ENCODE measurements around the gene RASA4.
"Not testable (repeated sequence)": the region's sequence is repeated elsewhere in the genome, so short reads cannot be mapped to it uniquely, and the experiment has no call there.

RASA4 gene

GRCh38 chr7:102606848-102607247 is 9.7 kb downstream of the RASA4 start:
- DNase-seq (ENCODE audit: low read depth in 2 of 2): not testable (repeated sequence)

- DNase-seq (ENCODE audit: low read depth in 2 of 2): not testable (repeated sequence)
Measured at GRCh38 chr7:102604431-102605145, 12.0 kb downstream of the RASA4 start.

GRCh38 chr7:102602317-102602716 is 14.2 kb downstream of the RASA4 start:
- not testable (repeated sequence) for DNase-seq (ENCODE audit: low read depth in 2 of 2)

- DNase-seq (ENCODE audit: low read depth in 2 of 2): not testable (repeated sequence)
Measured at GRCh38 chr7:102599699-102600098, 16.9 kb downstream of the RASA4 start.

- DNase-seq (ENCODE audit: low read depth in 2 of 2): not testable (repeated sequence)
Measured at GRCh38 chr7:102596036-102596435, 20.5 kb downstream of the RASA4 start.

DNA sequence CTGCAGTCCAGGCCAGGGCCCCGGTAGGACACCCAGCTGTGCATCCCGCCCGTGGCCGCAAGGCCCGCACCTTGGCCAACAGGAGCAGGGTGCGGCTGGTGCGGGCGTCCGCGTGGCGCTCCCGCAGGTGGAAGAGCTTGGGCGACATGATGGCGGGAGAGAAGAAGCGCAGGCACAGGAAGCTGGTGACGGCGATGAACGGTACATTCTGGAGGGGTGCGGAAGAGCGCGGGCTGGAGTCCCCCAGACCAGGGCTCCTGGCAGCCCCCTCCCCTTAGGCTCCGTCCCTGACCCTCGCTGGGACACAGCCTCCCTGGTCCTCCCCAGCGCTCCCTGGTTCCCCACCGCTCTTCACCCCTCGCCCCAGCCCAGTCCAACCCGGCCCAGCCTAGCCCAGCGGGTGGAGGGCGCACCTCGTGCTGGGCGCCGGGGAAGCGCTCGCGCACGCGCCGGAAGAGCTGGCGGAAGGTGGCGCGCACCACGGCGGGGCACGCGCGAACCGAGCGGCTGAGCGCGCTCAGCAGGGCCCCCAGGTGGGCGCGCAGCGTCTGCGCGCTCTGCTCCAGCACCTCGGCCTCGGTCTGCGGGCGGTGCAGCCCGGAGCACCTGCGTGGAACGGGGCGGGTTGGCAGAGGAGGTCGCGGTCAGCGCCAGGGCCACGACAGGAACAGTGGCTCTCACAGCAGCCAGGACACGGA is 22.8 kb downstream of the RASA4 start:
- DNase-seq (ENCODE audit: low read depth in 2 of 2): not testable (repeated sequence)

- DNase-seq (ENCODE audit: low read depth in 2 of 2): not testable (repeated sequence)
Measured at GRCh38 chr7:102592477-102593019, 24.0 kb downstream of the RASA4 start.

- not testable (repeated sequence) for DNase-seq (ENCODE audit: low read depth in 2 of 2)
Measured at GRCh38 chr7:102589857-102590256, 26.7 kb downstream of the RASA4 start.

DNA sequence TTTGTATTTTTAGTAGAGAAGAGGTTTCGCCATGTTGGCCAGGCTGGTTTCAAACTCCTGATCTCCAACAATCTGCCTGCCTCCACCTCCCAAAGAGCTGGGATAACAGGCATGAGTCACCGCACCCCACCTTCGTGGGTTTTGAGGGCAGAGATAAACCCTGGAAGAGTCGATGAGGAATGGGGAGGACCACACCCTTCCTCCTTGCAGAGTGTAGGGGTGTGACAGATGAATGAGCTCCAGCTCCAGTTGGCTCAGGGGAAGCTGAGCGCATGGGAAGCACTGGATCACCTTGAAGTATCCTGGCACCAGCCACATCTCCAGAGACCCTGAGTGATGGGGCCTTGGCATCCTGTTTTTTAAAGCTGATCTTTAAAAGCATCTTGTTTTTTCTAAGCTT is 33.1 kb downstream of the RASA4 start:
- DNase-seq (ENCODE audit: low read depth in 2 of 2): not testable (repeated sequence)

- DNase-seq (ENCODE audit: low read depth in 2 of 2): not testable (repeated sequence)
Measured at GRCh38 chr7:102581722-102582121, 34.8 kb downstream of the RASA4 start.

DNA sequence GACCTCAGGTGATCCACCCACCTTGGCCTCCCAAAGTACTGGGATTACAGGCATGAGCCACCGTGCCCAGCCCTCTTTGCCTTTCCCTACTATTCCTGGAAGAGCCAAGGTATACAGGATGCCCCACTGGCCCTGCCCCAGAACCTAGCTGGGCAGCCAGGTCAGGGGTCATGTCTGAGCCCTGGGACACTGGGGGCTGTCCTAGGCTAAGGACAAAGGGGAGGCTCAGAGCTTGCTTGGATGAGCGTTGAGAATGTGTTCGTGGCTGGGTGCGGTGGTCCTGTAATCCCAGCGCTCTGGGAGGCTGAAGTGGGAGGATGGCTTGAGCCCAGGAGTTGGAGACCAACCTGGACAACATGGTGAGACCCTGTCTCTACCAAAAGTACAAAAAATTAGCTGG is 38.1 kb downstream of the RASA4 start:
- not testable (repeated sequence) for DNase-seq (ENCODE audit: low read depth in 2 of 2)

DNA sequence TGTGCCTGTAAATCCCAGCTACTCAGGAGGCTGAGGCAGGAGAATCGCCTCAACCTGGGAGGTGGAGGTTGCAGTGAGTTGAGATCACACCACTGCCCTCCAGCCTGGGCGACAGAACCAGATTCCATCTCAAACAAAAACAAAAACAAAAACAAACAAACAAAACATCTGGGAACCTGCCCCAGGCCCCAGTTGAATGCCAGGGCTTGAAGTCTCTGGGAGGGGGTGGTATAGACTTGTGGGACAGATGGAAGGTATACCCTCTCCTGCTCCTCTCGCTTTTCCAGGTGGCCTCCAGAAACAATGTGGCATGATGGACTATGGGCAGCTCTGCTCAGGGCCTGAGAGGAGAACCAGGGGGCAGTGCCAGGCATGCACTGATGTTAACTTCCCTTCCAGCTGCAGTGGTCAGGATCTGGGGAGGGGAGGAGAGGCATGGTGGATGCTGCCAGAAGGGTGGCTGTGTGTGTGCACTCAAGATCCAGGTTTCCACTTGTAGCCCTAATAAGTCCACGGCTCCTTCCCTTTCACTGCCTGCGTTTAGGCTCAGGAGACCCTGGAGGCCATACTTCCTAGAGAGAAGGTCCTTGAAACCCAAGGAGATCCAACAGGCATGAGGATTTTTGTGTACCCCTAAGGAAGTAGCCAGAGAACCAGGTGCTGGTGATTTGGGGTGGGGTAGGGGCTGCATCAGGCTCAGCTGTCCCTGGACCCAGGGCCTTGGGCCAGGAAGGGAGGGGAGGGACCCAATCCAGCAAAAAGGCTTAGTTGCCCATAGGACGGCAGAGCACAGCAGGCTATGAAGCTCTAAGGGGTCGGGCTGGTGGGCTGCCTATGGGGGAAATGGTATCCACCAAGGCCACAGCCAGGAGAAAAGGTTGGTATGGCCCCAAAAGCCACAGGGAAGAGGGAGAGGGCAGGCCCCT is 39.0 kb downstream of the RASA4 start:
- DNase-seq (ENCODE audit: low read depth in 2 of 2): not testable (repeated sequence)

GRCh38 chr7:102576363-102576762 is 40.2 kb downstream of the RASA4 start:
- DNase-seq (ENCODE audit: low read depth in 2 of 2): not testable (repeated sequence)

DNA sequence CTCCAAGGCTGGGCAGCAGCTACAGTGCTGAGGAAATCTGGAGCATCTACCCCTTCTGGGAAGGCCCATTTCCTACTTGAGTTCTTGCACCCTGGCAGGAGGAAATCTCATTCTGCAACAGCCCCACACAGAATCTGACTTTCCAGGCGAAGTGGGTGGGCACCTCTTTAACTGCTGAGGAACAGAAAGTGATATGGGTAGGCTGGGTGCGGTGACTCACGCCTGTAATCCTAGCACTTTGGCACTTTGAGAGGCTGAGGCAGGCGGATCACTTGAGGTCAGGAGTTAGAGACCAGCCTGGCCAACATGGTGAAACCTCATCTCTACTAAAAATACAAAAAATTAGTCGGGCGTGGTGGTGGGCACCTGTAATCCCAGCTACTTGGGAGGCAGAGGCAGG is 41.9 kb downstream of the RASA4 start:
- not testable (repeated sequence) for DNase-seq (ENCODE audit: low read depth in 2 of 2)

DNA sequence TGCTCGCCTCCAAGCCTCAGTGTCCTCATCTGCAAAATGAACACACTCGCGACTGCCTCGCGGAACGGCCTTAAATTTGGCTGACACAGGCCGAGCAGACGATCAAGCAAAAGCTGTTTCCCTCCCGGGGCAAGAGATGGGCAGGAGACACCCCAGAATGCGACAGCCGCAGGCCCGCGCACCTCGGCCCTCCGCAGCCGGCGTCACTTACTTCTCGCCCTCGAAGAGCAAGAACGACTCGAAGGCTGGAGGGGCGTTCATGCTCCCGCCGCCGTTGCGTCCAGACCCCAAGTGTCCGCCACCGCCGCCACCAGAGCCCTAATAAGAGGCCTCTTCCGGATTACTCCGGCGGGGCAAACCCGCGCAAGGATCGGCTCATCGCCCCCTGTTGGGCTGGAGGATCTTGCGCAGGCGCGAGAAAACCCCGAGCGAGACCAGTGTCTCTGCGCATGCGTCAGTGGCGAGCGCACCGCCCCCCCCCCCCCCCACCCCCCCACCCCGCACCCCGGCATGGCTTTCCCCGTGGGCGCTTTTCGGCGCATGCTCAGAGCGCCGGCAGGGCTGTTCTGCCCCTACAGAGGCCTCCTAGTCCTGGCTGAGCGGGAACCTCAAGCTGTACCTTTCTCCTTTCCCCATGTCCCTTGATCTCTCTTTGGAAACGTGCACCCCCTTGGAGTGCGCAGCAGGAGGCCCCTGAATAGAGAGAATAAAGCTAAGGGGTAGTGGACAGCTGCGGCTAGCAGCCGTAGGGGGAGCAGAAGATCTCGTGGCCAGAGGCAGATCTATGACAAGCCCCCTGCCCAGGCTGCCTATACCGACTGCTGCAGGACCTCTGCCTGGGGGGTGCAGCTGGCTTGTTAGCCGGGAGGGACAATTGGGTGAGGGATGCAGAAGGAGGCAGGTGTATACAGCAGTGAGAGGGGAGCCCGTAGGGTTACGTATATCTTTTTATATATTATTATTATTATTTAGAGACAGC is 44.0 kb downstream of the RASA4 start, which contains the start of gene POLR2J3:
Gene POLR2J3 (minus strand): TSS at position 323 of the 979 bp plus-strand sequence. CDS start 62 bp downstream, at position 261.
- DNase-seq (ENCODE audit: low read depth in 2 of 2): peak; percentile 100

GRCh38 chr7:102568620-102569019 is 47.9 kb downstream of the RASA4 start:
- DNase-seq (ENCODE audit: low read depth in 2 of 2): not testable (repeated sequence)

DNA sequence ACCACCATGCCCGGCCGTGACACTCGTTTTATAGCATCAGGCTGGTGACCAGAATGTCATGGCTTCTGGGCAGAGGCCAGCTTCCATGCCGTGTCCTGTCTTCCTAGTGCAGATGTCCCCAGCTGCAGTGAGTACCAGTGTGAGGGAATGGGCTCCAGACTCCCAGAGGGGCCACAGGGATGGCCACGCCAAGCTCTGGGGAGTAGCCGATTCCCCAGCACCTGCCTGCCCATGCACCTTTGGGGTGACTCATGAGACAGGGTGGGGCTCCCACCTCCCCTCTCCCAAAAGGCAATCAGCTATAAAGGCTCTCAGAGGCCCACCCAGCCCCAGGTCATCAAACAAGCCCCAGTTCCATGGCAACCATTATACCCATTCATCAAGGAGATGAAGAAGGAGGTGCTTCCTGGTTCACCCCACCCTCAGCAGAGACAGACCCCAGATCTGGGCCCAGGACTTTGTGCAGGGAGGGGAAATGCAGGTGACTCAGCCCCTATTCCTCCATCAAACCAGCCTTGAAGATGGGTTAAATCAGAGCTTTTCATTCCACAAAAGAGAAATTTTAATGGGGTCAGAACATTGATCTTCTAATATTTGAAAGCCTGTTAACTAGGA is 65.6 kb downstream of the RASA4 start, which contains the start of gene SPDYE2:
Gene SPDYE2 (plus strand): TSS at position 419 of the 615 bp plus-strand sequence. CDS start 2,030 bp downstream, outside the sequence.
- not testable (repeated sequence) for DNase-seq (ENCODE audit: low read depth in 2 of 2)

GRCh38 chr7:102546353-102546752 is 70.2 kb downstream of the RASA4 start:
- DNase-seq (ENCODE audit: low read depth in 2 of 2): not testable (repeated sequence)

- DNase-seq (ENCODE audit: low read depth in 2 of 2): not testable (repeated sequence)
Measured at GRCh38 chr7:102545288-102545687, 71.3 kb downstream of the RASA4 start.

- not testable (repeated sequence) for DNase-seq (ENCODE audit: low read depth in 2 of 2)
Measured at GRCh38 chr7:102544372-102544771, 72.2 kb downstream of the RASA4 start.

Data from stimulated activated CD4-positive, alpha-beta T cell treated with anti-CD3 and anti-CD28 coated beads, Interleukin-12 subunit alpha, Interleukin-12 subunit beta, amount 100 ng/mL, for 24 hours (primary cell).